HepG2 (cell line): ENCODE data around the gene EVC.

ENCODE experiments used
- CTCF ChIP-seq: sonication (generic); formaldehyde crosslinking; IDR thresholded peaks from 2 replicates; pipeline ENCODE4 v1.5.0; 2020; ENCODE audit warnings: mild to moderate bottlenecking, missing genetic modification reagents, moderate library complexity
- EP300 ChIP-seq, 3 experiments: sonication (generic) in 1 of 3; formaldehyde crosslinking in 1 of 3; IDR thresholded peaks; 2 replicates each; pipeline versions ENCODE4 v1.5.1 to v1.6.1; 2011 to 2020; ENCODE audit warnings: low read depth in 2 of 3, low read length in 2 of 3, borderline replicate concordance in 1 of 3, improper control_type of control experiment in 1 of 3, mild to moderate bottlenecking in 1 of 3, missing genetic modification reagents in 1 of 3, moderate library complexity in 1 of 3
- KLF13 ChIP-seq: sonication (generic); formaldehyde crosslinking; IDR thresholded peaks from 2 replicates; pipeline ENCODE4 v1.4.0; 2020; ENCODE audit warnings: mild to moderate bottlenecking, missing genetic modification reagents
- NRL ChIP-seq: sonication (generic); formaldehyde crosslinking; IDR thresholded peaks from 2 replicates; pipeline ENCODE4 v1.5.0; 2020; ENCODE audit warnings: missing genetic modification reagents, mild to moderate bottlenecking, moderate library complexity, borderline replicate concordance
- POLR2A ChIP-seq, 2 experiments: IDR thresholded peaks; 2 replicates each; pipeline ENCODE4 v1.6.1; 2011; ENCODE audit warnings: low read depth in 2 of 2, low read length in 2 of 2, mild to moderate bottlenecking in 1 of 2, moderate library complexity in 1 of 2; ENCODE audit not compliant: insufficient read depth in 1 of 2
- REST ChIP-seq, 2 experiments: IDR thresholded peaks; 2 replicates each; pipeline ENCODE4 v1.6.1; 2011 to 2012; ENCODE audit warnings: low read length in 2 of 2, borderline replicate concordance in 1 of 2, low read depth in 1 of 2, mild to moderate bottlenecking in 1 of 2, moderate library complexity in 1 of 2
- SIN3A ChIP-seq: IDR thresholded peaks from 2 replicates; pipeline ENCODE4 v1.6.1; 2011; ENCODE audit warnings: low read depth, mild to moderate bottlenecking, control low read depth, low read length, borderline replicate concordance
- TAF1 ChIP-seq: sonication (generic); formaldehyde crosslinking; IDR thresholded peaks from 2 replicates; pipeline ENCODE4 v1.4.0; 2020; ENCODE audit warnings: missing genetic modification reagents
- ZHX1 ChIP-seq: sonication (generic); formaldehyde crosslinking; IDR thresholded peaks from 2 replicates; pipeline ENCODE4 v1.8.1; 2022; ENCODE audit warnings: low read depth, mild to moderate bottlenecking, missing genetic modification reagents
- ZNF446 ChIP-seq: sonication (generic); formaldehyde crosslinking; IDR thresholded peaks from 2 replicates; pipeline ENCODE4 v1.5.0; 2020; ENCODE audit warnings: mild to moderate bottlenecking, missing genetic modification reagents
- ZNF777 ChIP-seq: sonication (generic); formaldehyde crosslinking; IDR thresholded peaks from 2 replicates; pipeline ENCODE4 v1.4.0; 2020; ENCODE audit warnings: missing genetic modification reagents
- ZNF792 ChIP-seq: IDR thresholded peaks from 2 replicates; pipeline ENCODE4 v1.6.1; 2016
- ZSCAN12 ChIP-seq: sonication (generic); formaldehyde crosslinking; IDR thresholded peaks from 2 replicates; pipeline ENCODE4 v1.9.0; 2021; ENCODE audit warnings: mild to moderate bottlenecking, missing genetic modification reagents

GRCh38 chr4:5676763-5677162 is 34.2 kb upstream of the EVC start:
- TF ChIP-seq KLF13 (CRISPR knock-in tag) (no peak), ZSCAN12 (CRISPR knock-in tag) (no peak), EP300 (IDR thresholded peaks at IDR 0.05; ENCODE audit: low read depth in 2 of 2, low read length in 2 of 2) (no peak), EP300 (CRISPR knock-in tag; IDR thresholded peaks at IDR 0.05; ENCODE audit: borderline replicate concordance) (no peak), POLR2A (IDR thresholded peaks at IDR 0.05; ENCODE audit: insufficient read depth in 1 of 2, low read depth in 2 of 2, low read length in 2 of 2) (no peak), SIN3A (no peak), ZNF777 (no peak), NRL (CRISPR knock-in tag) (no peak), CTCF (CRISPR knock-in tag) (no peak), ZHX1 (CRISPR knock-in tag) (no peak), ZNF446 (CRISPR knock-in tag) (no peak), REST (IDR thresholded peaks at IDR 0.05; ENCODE audit: borderline replicate concordance in 1 of 2, low read depth in 1 of 2, low read length in 2 of 2) (no peak), TAF1 (CRISPR knock-in tag) (no peak), ZNF792 (CRISPR knock-in tag) (no peak)
